RPMI7951 (cell line): ENCODE data around the gene MSRB1. TPM values are rescaled to one million over a fixed set of nuclear protein-coding genes. Genes with fewer than 3 reads are reported as not detected.

Experiments
- DNase-seq: peaks from one replicate; pipeline ENCODE4 v3.0.0-alpha.2; 2012; ENCODE audit warnings: low read depth
- total RNA-seq: library from RNA; depleted of rRNA; stranded (reverse); fragments of >200 nt; shearing (Covaris generic); gene quantifications from 2 replicates; pipeline ENCODE4 v1.2.3, GENCODE V29; 2014

MSRB1 gene
- total RNA-seq, 1 experiment from 2014 or later: 14.4 TPM

DNA sequence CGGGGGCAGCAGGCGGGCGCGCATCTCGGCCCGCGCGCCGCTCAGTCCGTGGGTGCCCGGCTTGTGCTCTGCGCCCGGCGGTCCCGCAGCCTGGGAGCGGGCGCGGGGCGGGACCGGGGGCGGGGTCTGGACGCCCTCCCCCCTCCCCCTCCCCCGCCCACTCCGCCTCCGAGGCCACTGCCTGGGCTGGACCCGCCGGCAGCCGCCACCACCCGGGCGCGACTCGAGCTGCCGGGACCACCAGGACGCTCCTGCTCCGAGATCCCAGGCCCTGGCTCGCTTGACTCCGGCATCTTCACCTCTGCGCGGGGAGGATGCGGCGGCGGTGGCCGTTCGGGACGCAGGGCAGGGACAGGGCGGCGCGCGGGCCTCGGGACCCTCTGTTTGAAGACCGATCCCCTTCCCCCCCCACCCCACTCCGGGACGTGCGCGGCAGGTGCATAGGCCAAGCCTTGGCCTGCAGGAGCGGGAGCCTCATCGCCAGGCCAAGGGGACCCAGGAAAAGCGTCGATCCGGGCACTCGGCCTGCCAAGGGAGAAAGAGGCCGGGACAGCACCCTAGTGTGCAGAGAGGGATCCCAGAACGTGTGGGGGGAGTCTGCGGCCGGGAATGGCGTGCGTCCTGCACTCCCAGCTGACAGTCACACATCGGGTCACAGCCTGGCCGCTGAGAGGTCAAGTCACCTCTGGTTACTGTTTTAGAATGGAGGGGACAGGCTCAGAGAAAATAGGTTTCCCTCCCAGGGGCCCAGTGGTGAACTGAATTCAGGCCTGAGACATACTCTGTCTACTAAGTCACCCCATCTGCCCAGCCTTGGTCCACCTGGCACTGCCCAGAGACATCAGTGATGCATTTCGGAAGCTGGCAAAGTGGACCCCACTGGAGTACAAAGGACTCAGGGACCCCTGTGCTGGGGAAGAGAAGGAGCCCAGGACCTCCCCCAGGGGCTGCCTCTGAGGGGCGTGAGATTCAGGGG is 24.4 kb downstream of the MSRB1 start, which contains the start of gene HS3ST6:
Gene HS3ST6 (minus strand): TSS at position 65 of the 976 bp plus-strand sequence. CDS start 92 bp downstream, outside the sequence.
- DNase-seq: no peak

DNA sequence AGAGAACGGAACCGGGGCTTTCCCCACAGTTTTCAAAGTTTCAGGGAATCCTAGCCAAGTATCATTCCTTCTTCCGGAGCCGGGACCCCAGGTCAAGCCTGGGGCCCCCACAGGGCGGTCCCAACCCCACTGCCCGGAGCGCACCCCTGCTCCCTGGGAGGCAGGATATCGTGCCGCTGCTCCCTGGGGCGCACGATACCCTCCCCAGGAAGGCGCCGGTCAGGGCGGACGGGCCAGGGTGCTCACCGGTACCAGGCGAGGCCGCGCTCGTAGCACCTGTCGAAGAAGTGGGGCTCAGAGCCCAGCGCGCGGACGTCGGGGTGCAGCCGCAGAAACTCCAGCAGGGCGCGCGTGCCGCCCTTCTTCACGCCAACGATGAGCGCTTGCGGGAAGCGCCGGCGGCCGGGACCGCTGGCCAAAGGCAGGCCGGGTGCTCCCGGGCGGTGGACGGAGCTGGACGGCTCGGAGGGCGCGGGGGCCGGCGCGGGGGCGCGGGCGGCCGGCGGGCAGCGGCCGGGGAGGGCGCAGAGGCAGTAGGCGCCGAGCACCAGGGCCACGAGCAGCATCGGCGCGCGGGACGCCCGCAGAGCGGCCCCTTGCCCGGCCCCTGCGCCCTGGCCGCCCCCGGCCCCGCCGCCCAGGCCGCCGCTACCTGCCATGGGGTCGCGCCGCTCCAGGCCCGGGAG is 25.2 kb downstream of the MSRB1 start:
- no peak for DNase-seq

DNA sequence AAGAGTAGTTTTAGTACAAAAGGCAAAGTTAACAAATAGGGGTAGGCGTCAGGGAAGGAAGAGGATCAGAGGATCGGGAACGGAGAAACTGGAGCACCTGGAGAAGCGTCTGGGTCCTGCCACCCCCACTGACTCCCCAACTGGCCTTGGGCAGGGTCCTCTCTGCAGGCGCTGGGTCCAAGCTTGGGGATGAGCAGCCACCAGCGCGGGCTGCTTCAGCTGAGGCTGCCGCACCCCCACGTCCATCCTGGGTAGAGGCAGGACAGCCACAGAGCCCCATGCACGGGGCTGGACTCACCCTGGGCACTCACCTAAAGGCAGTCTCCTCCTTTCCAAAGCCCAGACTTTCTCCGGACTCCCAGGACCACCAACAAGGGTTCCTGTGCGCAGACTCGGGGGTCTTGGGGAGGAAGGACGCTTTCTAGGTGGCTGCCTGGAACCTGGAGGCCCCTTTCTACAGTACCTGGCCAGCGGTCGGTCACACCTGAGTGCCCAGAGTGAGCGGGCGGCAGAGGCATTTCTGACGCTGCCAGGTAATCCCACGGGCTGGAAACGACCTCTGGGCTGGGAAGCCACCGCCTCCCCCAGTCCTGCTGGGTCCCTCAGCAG is 25.8 kb downstream of the MSRB1 start:
- no peak for DNase-seq

DNA sequence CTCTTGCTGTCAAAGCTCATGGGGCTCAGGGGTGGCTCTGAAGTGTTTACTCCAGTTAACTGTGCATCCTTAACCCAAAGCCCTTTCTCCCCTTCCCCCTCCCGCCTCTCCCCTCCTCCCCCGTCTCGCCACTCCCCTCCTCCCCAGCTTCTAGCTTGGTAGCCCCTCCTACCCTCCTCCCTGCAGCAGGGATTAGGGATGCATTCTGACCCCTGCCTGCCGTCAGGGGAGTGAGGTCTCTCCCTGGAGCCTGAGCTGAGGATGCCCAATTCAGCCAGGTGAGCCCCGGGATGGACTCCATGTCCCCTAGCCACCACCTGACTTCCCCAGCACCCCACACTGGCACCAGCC is 26.4 kb downstream of the MSRB1 start:
- no peak for DNase-seq

DNA sequence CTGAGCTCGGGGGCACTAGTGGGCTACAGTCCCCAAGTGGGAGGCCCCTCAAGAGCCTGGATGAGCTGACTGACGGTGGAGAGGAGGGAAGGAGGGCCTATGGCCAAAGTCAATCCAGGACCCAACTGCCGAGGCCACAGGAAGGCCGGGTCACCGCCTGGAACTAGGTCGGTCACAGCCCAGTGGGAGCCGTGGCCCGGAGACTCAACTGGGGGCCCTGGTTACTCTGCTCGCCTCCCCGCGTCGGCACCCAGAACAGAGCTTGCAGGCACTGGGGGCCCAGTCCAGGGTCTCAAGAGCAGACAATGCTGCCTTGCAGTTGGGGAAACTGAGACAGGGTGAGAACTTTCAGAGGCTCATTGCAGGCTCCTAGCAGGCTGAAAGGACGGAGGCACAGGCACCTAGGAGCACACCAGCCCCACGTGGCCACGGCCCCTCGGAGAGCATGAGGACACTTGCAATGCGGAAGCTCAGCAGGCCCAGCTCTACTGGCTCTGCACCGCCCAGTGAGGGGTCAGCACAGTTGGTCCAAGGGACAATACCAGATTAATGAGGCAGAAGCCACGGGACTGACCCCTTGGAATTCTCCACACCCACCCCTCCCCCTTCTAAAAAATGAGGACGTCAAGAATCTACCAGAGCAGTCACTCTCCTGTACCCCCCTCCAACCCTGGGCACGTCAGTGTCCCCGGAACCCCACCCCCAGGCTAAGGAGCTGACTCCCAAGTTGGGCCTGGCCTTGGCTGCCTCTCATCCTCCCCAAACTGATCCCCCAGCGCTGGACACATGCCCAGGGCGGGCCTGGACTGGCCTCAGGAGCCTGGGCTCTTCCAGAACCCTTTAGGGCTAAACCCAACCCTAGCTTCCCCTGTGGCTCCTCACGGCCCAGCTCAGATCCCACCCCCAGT is 27.0 kb downstream of the MSRB1 start:
- no peak for DNase-seq

DNA sequence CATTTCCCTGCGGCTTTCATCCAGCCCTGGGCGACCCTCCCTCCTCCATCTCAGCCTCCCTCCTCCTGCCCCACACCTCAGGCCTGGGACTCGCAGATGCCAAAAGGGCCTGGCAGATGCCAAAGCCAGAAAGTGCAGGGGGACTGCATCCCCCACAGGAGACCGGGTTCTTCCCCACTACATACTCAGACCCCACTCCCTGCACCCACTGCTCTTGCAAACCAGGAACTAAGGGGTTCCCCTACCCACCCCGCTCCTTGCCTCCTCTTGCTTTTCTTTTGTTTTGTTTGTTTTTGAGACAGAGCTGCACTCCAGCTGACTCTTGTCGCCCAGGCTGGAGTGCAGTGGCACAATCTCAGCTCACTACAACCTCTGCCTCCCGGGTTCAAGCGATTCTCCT is 28.0 kb downstream of the MSRB1 start:
- no peak for DNase-seq

DNA sequence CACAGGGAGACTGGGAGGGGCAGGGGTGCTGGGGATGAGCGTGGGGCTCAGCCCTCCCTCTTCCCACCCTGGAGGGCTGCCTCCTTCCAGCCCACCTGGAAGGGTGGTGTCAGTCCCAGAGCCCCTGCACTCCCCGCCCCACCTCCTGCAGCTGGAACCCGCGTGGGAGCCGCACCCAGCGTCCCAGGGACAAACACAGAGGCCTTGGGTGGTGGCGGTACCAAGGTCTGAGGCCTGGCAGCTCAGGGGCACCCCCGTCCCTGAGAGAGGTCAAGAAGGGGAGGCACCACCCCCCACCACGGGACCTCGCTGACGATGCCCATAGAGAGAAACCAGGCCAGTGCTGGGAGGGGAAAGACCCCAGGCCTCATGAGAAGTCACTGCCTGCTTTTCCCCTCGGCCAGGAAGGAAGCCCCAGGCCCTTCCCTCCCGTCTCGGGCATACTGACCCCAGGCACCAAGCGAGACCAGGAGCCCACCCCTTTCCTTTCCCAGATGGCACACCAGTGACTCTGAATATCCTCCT is 28.9 kb downstream of the MSRB1 start:
- DNase-seq: no peak

DNA sequence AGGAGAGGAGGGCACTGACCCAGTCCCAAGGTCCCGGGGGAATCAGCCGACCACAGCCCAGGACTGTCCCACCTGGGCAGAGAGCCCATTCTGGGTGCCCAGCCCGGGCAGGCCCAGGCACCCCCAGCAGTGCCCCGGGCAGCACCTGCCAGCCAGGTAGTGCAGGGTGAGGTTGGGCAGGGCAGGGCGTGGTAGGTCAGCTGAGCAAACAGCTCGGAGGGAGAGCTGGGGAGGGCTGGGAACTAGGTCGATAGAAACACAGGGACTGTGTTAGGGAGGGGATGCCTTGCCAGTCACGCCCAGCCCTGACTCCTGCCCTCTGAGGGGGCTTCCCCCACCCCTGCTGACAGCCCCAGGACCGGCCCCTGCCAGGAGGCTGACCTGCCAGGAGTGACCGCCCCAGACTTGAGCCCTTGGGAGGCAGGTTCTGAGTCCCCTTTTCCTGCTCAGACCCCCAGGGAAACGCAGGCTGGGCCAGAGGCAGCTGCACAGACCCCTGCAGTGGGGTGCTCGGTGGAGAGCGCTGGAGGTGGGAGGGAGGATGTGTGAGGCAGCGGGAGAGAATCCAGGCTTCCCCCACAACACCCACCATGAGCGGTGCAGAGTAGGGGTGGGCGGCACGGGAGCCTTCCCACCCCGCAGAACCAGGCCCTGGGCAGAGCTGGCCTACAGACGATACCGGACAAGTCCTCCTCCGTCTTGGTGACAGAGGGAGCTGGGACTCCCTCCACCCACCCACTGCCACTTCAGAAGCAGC is 29.5 kb downstream of the MSRB1 start:
- no peak for DNase-seq

DNA sequence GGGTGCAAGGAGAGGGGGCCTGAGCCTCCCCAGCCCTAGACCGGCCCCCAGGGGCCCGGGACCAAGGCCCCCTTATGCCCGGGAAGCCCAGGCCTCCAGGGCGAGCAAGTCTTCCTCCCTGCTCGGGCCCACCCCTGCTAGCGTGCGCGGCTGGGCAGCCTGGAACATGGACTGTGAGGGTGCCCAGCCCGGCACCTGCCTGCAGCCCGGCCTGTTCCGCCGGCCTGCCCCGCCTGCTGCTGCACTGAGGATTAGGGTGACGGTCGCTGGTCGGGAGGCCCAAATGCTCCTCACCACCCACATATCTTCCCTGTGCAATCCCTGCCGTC is 30.8 kb downstream of the MSRB1 start:
- no peak for DNase-seq

DNA sequence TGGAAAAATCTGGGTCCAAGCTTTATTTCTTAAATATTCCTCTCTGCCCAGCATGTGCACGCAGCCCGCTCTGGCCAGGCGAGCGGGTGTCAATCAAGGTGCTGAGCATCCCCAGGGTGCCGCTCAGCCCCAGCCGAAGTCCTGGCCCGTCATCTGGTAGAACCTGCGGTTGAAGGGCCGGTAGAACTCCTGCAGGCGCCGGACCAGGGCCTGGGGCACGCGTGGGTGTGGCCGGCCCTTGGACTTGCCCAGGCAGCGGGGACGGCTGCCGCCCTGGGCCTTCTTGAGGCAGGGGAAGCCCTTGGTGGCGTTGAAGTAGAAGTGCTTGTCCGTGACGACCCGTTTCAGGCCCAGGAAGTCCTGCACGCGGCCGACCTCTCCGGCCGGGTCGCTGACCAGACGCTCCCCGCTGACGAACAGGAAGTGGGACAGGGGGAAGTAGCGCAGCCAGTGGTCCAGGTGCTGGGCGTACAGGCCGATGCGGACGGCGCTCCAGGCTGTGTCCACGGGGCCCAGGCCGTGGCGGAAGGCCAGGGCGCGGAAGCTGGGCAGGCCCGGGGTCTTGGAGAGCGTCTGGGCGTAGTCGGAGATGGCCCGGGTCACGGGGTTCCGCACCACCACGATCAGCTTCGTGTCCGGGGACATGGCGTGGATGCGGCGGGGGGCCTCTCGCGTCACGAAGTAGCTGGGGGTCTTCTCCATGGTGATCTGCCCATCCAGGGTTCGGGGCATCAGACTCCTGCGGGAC is 31.4 kb downstream of the MSRB1 start:
- DNase-seq: no peak

DNA sequence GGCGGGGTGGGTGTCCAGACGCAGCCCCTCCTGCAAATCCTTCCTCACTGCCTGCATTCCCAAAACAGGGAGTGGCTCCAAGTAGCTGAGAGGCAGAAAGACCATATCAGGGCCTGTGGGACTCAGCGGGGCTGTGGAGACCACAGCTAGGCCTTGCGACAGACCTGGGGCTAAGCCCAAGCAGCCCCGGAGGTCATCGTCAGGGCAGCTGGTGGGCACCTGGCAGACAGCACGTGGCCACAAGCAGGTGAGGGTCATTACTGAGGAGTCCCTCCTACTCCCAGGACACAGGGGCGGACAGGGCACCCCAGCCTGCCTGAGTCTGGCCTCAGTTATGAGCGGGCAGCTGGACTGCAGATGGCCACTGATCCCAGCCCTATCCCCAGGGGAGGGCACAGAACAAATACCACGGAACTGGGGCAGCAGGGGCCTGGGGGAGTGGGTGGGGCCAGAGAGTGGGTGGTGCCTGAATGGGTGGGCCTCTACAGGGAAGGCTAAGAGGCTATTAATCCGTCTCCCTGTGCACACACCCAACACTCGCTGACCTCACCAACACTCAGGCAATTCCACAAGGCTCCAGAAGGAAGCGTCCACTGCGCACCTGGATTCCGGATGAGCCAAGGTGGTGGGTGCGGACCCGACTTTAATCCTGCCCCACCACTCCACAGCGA is 33.3 kb downstream of the MSRB1 start:
- no peak for DNase-seq

DNA sequence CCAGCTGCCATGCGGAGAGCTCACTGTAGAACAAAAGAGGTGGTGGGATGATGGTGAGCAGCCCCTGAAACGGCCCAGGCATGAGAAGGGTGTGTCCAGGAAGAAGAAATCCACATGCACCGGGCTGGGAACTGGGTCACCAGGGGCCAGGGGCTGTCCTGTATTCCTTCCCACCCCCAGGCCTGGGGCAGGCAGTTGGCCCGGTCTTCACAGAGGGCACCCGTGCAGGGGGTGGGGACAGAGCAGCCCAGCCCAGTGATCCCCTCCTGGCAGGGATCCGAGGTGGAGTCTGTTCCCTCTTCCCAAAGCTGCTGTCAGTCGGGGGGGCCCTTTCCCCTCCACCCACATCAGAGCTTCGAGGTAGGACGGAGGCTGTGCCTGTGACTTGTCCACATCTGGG is 34.0 kb downstream of the MSRB1 start:
- no peak for DNase-seq

DNA sequence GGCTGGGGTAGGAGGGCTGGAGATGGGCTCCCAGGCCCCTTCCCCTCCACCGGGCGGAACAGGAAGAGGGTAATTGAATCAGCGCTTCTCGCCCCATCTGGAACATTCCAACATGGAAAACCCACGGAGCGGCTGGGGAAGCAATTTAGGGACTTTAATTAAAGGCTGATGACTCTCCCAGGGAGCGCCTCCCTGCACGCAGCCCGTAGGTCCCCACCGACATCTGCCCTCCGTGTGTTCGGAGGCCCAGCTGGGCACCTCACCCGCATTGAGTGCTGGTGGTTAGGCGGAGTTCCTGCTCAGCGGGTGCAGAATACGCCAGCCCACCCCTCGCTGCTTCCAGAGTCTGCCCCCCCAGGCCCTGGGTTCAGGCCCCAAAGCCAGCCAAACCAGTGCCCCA is 34.8 kb downstream of the MSRB1 start:
- no peak for DNase-seq

DNA sequence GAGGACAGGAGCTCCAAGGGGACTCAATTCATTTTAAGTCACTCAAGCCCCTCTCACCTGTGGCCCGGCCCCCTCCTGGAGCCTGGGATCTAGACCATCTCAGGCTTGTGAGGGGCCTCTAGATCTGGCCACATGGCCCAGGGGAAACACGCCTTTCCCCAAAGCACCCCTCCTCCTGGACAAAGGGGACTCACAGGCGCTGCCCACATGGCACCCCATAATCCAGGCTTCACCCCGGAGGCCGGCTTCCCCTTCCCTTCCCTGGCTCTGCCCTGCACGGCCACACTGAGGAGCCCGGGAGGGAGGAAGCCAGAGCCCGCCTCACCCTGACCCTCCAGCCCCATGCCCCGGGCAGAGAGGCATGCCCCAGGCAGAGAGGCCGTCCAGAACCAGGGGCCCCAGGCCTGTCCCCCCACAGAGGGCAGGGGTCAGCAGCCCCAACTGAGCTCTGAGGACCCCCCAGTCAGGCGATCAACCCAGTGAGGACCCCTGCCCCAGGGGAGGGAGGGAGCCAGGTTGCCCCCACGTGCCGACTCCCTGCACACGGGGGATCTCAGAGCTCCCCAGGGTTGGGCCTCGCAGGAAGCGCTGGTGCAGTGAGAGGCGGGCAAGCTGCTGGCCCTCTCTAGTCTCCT is 35.7 kb downstream of the MSRB1 start:
- no peak for DNase-seq

DNA sequence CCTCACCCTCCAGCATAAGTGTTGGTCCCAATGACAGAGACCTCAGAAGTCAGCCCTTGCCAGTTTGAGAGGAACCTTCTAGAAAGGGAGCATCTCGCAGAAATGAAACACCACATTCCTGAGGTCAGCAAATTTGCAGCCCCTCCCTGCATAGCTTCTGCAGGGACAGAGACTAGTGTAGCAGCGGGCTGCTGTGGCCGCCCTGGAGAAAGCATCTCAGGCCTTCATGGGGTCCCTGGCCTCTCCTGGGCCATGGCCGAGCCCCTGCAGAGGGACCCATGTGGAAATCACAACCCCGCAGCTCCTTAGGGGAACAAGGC is 36.2 kb downstream of the MSRB1 start:
- no peak for DNase-seq

DNA sequence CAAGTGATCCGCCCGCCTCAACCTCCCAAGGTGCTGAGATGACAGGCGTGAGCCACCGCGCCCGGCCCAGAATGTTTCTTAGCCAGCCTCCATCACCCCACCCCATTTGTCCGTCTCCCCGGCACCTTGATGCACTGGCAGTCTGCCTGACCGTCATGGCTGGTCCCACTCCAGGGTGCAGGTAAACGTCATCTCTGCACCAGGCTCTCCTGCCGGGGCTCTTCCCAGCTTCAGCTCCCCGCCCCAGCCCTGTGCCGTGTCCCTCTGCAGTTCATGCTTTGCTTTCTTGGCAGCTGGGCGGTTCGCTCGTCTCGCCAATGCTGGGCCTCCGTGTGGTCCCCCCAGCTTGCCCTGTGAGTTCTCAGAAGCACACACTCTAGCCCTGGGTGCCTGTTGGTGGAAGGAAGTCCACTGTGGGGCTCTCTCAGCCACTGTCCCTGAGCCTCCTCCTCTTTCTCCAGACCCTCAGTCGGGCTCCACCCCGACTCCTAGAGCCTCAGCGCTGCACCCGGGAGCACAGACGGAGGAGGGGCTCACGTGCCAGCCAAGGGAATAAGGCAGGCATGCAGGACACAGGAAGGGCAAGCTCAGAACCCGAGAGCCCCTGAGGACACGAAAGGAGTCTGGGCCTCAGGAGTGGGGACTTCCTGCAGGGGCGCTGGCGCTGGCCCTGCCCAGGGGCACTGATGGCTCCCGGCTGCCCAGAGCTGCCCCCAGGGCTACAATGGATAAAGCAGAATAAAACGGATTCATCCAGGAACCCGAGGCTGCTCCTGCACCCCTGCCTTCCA is 36.7 kb downstream of the MSRB1 start:
- DNase-seq: no peak

DNA sequence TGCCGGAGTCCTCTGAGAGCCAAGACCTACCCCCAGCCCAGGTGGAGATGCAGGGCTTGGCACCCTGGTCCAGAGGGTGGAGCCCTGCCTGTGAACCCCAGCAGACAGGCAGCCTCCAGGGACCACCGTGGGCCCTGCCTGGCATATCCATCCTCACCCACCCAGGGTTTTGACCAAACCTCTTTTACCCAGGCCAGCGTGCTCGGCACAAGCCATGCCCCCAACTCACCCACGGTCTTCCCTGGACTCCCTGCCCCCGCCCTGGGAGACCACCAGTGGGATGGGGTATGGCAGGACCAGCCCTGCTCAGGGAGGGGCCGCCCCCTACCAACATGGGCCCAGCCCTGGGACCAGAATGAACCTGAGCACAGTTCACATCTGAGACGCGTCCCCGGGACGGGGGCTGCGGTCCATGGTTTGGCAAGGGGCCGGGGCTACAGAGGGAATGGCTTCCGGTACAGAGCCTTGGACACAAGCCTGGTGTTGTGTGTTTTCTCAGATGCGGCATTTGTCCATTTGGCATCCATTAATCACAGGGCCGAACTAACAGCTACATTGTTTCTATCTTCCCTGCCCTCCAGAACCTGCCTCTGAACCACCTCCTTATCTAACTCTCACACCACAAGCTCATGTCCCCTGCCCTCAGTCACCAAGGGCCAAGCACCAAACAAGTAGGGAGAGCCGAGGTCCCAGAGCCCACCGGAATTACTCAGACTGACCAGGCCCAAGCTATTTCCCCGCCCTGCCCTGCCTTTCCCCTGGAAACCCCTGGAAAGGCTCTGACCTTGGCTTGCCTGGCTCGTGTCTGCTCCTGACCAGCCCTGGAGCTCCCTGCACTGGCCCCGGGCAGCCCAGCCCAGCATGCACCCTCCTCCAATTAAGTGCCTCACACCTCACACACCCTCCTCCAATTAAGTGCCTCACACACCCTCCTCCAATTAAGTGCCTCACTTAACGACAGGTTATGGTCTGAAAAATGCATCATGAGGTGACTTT is 38.9 kb downstream of the MSRB1 start:
- DNase-seq: no peak
